HL-60 (cell line): Measurements from ENCODE around the gene ENPP7.

Experiments used
- DNase-seq, 2 experiments: peaks; one replicate each; pipeline ENCODE4 v3.0.0-alpha.2; 2010 to 2020; ENCODE audit warnings: low read depth in 1 of 2, low spot score in 1 of 2
- H3K27ac ChIP-seq: fragments of 250-450 bp; sonication (Bioruptor Pico); replicated peaks from 2 replicates; pipeline ENCODE4 v1.5.1; 2020; ENCODE audit warnings: mild to moderate bottlenecking, moderate library complexity
- H3K27me3 ChIP-seq: fragments of 250-450 bp; sonication (Bioruptor Pico); 2 replicates; pipeline ENCODE4 v1.5.1; 2021; ENCODE audit warnings: mild to moderate bottlenecking, moderate library complexity; ENCODE audit not compliant: insufficient read depth, poor library complexity, severe bottlenecking
- H3K4me3 ChIP-seq: replicated peaks from 2 replicates; pipeline ENCODE4 v1.5.1; 2011; ENCODE audit warnings: mild to moderate bottlenecking, control low read depth, low read length; ENCODE audit not compliant: insufficient read depth
- CTCF ChIP-seq: IDR thresholded peaks from one replicate; pipeline ENCODE4 v1.5.1; 2011; ENCODE audit warnings: low read length, control low read depth, inconsistent platforms; ENCODE audit not compliant: insufficient read depth
- GABPA ChIP-seq: IDR thresholded peaks from 2 replicates; pipeline ENCODE4 v1.6.1; 2012; ENCODE audit warnings: low read depth
- POLR2AphosphoS5 ChIP-seq: IDR thresholded peaks from 2 replicates; pipeline ENCODE4 v1.6.1; 2012; ENCODE audit warnings: low read depth
- REST ChIP-seq: IDR thresholded peaks from 2 replicates; pipeline ENCODE4 v1.6.1; 2012; ENCODE audit warnings: low read depth; ENCODE audit not compliant: insufficient replicate concordance
- SPI1 ChIP-seq: IDR thresholded peaks from 2 replicates; pipeline ENCODE4 v1.6.1; 2012; ENCODE audit warnings: low read depth, mild to moderate bottlenecking, borderline replicate concordance

Gene ENPP7

GRCh38 chr17:79743614-79744013, 12.9 kb downstream of the ENPP7 start:
- no peak overlapping the region for H3K4me3 ChIP-seq
- no peak for DNase-seq

GRCh38 chr17:79745641-79746105, 14.9 kb downstream of the ENPP7 start:
- TF ChIP-seq GABPA: no peak
- no peak for TF ChIP-seq SPI1
- no peak for TF ChIP-seq CTCF
- no peak for TF ChIP-seq POLR2AphosphoS5
- TF ChIP-seq REST: no peak
- DNase-seq: no peak
- Histone ChIP-seq H3K27me3 (peaks cover 42% of the 10 kb centered on the region), H3K4me3 (no peak overlapping the region), H3K27ac (no peak overlapping the region)

More at GRCh38 chr17:79743614-79744013, 12.9 kb downstream of the ENPP7 start:
- H3K27me3 ChIP-seq: peaks cover 41% of the 10 kb centered on the region
- TF ChIP-seq SPI1 (no peak), CTCF (no peak), POLR2AphosphoS5 (no peak), GABPA (no peak), REST (no peak)
- no peak overlapping the region for H3K27ac ChIP-seq

- H3K27me3 ChIP-seq: peaks cover 49% of the 10 kb centered on the region
- H3K4me3 ChIP-seq: no peak overlapping the region
- TF ChIP-seq REST (no peak), SPI1 (no peak)
- no peak for DNase-seq
- H3K27ac ChIP-seq: no peak overlapping the region
Observed at GRCh38 chr17:79746889-79747507, 16.3 kb downstream of the ENPP7 start.
